Activated T-cell treated with anti-CD3 and anti-CD28 coated beads for 24 hours (primary cell): ENCODE results near the gene ARFGAP3.
"Not testable (repeated sequence)": the region's sequence is repeated elsewhere in the genome, so short reads cannot be mapped to it uniquely, and the experiment has no call there.

Experiments
- DNase-seq: peaks from one replicate; pipeline ENCODE4 v3.0.0-alpha.2; 2020; ENCODE audit warnings: low read depth

The ARFGAP3 gene

GRCh38 chr22:42764895-42765363 is 92.1 kb downstream of the ARFGAP3 start:
- no peak for DNase-seq

GRCh38 chr22:42763965-42764480 is 93.0 kb downstream of the ARFGAP3 start:
- DNase-seq = no peak

- DNase-seq = no peak
Observed at GRCh38 chr22:42760806-42761565, 96.1 kb downstream of the ARFGAP3 start.

- DNase-seq = no peak
Observed at GRCh38 chr22:42758931-42759629, 98.0 kb downstream of the ARFGAP3 start.

GRCh38 chr22:42755553-42755952 is 101.5 kb downstream of the ARFGAP3 start:
- DNase-seq = not testable (repeated sequence)

GRCh38 chr22:42755121-42755520 is 102.0 kb downstream of the ARFGAP3 start:
- not testable (repeated sequence) for DNase-seq

GRCh38 chr22:42754658-42755057 is 102.4 kb downstream of the ARFGAP3 start:
- DNase-seq = no peak

GRCh38 chr22:42752912-42753311 is 104.2 kb downstream of the ARFGAP3 start:
- no peak for DNase-seq

GRCh38 chr22:42752230-42752746 is 104.8 kb downstream of the ARFGAP3 start:
- DNase-seq = no peak

GRCh38 chr22:42750421-42750820 is 106.7 kb downstream of the ARFGAP3 start:
- DNase-seq = not testable (repeated sequence)

- DNase-seq = no peak
Observed at GRCh38 chr22:42747701-42748513, 109.2 kb downstream of the ARFGAP3 start.
